ENCODE measurements around the gene TSPAN10.
"Not testable (repeated sequence)": the region's sequence is repeated elsewhere in the genome, so short reads cannot be mapped to it uniquely, and the experiment has no call there.

The TSPAN10 gene

GRCh38 chr17:81665205-81666091, 28.5 kb downstream of the TSPAN10 start:
- DNase-seq = no peak

GRCh38 chr17:81666092-81666341, 29.0 kb downstream of the TSPAN10 start:
- no peak for DNase-seq

DNA sequence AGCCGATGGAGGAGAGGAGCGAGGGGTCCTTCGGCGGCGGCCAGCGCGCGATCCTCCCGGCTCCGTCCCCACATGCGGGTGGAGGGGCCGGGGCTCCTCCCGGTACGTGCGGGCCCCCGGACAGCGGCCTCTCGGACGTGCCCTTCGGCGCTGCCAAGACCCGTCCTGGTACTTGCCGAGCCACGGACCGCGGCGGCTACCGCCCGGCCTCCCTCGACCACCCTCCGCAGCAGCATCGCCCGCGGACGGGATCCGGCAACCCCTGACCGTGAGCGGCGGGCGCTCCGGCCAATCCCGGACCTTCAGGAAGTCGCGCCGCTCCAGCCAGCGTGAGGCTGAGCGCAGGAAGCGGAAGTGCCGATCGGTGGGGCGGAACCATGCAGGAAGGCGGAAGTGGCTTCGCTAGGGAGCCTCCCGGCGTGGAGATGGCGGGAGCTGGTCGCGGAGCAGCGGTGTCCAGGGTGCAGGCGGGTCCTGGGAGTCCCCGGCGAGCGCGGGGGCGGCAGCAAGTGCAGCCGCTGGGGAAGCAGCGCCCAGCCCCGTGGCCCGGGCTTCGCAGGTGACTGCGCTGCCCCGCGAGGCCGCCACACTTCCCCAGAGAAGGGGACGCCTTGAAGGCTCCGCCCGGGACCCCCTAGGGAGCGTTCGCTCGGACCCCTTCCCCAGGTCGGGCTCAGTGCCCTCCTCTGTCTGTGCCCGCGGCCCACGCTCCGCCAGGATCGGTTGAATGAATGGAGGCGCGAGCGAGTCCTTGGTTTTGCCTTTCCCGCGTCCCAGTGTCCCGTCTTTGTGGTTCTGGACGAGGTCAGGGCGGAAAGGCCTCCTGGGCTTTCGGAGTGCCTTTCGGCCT, 29.6 kb downstream of the TSPAN10 start, which contains the start of the genes CCDC137 and OXLD1:
Gene CCDC137 (plus strand): TSS at position 396 of the 850 bp plus-strand sequence. CDS start 30 bp downstream, at position 426.
Gene OXLD1 (minus strand): TSS at position 264 of the 850 bp plus-strand sequence. CDS start 28 bp downstream, at position 236.
- peak; percentile 82 for DNase-seq

GRCh38 chr17:81667754-81668153, 30.8 kb downstream of the TSPAN10 start:
- DNase-seq = no peak

- DNase-seq = no peak
These were observed 35.5 kb downstream of the TSPAN10 start for GRCh38 chr17:81672504-81672903.

GRCh38 chr17:81672954-81673353, 36.0 kb downstream of the TSPAN10 start:
- DNase-seq = no peak

- DNase-seq = no peak
These were observed 36.7 kb downstream of the TSPAN10 start for GRCh38 chr17:81673561-81674258.

GRCh38 chr17:81675515-81676221, 38.7 kb downstream of the TSPAN10 start:
- not testable (repeated sequence) for DNase-seq

- no peak for DNase-seq
These were observed 39.9 kb downstream of the TSPAN10 start for GRCh38 chr17:81676906-81677305.

DNA sequence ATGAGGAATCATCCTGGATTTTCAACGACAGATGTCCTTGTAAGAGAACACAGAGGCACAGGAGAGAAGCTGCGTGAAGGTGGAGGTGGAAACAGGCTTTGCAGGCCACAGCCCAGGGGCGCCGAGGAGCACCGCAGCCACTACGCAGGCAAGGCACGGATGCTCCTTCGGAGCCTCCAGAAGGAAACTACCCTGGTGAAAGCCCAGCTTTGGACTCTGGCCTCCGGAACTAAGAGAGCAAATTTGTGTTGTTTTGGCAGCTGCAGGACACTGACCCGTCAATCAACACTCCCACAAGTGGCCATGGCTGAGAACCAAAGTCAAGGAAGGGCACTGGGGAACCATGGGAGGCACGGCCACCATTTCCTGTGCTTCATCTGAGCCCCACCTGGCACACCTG, 43.2 kb downstream of the TSPAN10 start:
- DNase-seq = no peak

- DNase-seq = no peak
These were observed 44.7 kb downstream of the TSPAN10 start for GRCh38 chr17:81681672-81682071.

GRCh38 chr17:81682565-81683207, 45.7 kb downstream of the TSPAN10 start:
- no peak for DNase-seq

GRCh38 chr17:81683208-81683583, 46.2 kb downstream of the TSPAN10 start:
- no peak for DNase-seq

DNA sequence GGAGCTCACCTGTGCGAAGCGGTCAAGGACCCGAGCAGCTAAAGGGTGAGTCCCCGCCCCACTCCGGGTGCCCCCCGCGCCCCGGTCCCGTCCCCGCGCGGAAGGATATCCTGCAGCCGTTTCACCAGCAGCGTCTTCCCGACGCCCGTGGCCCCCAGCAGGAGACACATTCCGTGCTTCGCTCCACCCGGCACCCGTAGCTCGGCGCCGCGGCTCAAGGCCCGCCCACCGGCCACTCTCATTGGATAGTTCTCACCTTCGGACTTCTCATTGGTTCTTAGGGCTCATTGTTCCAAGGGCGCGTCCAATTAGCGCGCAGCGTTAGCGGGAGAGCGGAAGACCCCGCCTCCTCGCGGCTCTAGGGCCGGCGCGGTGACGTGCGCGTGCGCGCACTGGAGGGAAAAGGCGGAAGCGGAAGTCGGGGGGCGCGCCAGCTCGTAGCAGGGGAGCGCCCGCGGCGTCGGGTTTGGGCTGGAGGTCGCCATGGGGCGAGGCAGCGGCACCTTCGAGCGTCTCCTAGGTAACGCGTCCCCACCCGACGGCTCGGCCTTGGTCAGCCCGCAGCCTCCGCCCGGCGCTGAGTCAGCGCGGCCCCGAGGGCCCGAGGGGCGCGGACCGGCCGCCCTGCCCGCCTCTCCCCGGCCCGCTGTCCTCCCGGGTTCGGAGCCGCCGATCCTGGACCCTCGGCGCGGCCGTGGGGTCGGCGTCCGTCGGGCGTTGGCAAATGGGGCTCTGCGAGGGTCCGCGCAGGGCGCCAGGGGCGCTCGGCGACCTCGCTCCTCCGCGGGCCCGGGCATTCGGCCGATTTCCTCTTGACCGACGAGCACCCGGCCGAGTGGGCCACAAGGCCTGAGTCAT, 46.8 kb downstream of the TSPAN10 start, which contains the start of the genes ARL16 and HGS:
Gene ARL16 (minus strand): TSS at position 214 of the 858 bp plus-strand sequence. CDS start 44 bp downstream, at position 170.
Gene HGS (plus strand): TSS at position 428 of the 858 bp plus-strand sequence. CDS start 56 bp downstream, at position 484.
- peak; percentile 97 for DNase-seq

- DNase-seq = no peak
These were observed 47.5 kb downstream of the TSPAN10 start for GRCh38 chr17:81684442-81684911.

DNA sequence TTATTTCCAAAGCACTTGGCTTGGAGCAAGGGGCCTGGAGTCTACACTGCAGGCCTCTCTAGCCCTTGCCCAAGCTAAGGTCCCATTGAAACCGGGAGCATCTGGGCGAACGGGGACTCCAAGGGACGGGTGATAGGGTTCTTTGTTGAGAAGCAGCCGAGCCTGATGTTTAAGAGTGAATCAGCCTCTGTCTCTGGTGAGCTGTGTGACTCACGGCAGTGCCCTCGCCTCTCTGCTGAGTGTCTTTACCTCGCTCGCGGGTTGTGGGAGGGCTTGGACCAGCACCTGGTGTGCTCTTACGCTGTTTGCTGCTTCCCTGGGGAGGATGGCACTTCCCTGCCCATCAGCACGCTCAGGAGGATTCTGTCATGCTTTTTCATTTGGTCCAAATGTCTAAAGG, 48.1 kb downstream of the TSPAN10 start:
- no peak for DNase-seq

DNA sequence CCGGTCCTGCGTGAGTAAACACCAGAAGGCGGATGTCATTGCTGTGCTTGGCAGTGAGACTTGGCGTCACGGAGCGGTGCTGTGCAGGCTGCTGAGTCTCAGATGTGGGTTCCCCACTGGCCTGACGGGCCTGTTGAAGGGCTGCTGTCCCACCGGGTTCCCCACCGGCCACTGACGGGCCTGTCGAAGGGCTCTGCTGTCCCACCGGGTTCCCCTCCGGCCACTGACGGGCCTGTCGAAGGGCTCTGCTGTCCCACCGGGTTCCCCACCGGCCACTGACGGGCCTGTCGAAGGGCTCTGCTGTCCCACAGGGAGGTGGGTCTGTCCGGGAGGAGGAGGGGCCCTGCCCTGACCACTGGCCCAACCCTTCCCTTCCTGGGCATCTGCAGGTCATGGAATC, 49.6 kb downstream of the TSPAN10 start:
- DNase-seq = no peak

- DNase-seq = no peak
These were observed 51.0 kb downstream of the TSPAN10 start for GRCh38 chr17:81687770-81688541.

GRCh38 chr17:81688616-81689015, 51.6 kb downstream of the TSPAN10 start:
- no peak for DNase-seq

- no peak for DNase-seq
These were observed 53.1 kb downstream of the TSPAN10 start for GRCh38 chr17:81690066-81690465.

Measured in NCI-H1048 (cell line).